ENCODE measurements around the gene PTK6. TPM values are rescaled to one million over a fixed set of nuclear protein-coding genes. Genes with fewer than 3 reads are reported as not detected.

PTK6 gene
- total and polyA plus RNA-seq, 2 of the 13 experiments (the other 11 are each of a cell fraction or from before 2014, with no cell fraction given) = 0.08 TPM; not detected in 1

- WGBS (ENCODE audit: low lambda C conversion rate) = 30% methylated on average over 6 of the region's 6 CpGs
- in situ Hi-C loops (cut with HindIII; ENCODE audit: extremely low pct_ligation_motif_present, low pct_unique_long_range_greater_than_20kb) = no loop called here
- DNase-seq (ENCODE audit: low spot score) (no peak), FAIRE-seq (peak; percentile 43), ATAC-seq (no peak)
- Histone ChIP-seq H3K27ac (ENCODE audit: extremely low read length, insufficient read depth, low read length) (no peak overlapping the region), H2AFZ (ENCODE audit: low read length) (no peak overlapping the region), H3K4me1 (ENCODE audit: insufficient read depth, low read length) (peaks cover 32% of the 10 kb centered on the region), H3K36me3 (replicated peaks in 1 of 2; ENCODE audit: control insufficient read depth in 1 of 2, insufficient read depth in 2 of 2, low read length in 2 of 2) (no peaks in the 10 kb centered on the region), H3K4me3 (replicated peaks in 1 of 3; ENCODE audit: insufficient read depth in 1 of 3, low read depth in 2 of 3, low read length in 3 of 3) (peak overlapping the region in 1 of 3 experiments; percentile 41; a peak in 1 of 6 replicates), H3K9me3 (ENCODE audit: low read length) (no peaks in the 10 kb centered on the region), H3K79me2 (ENCODE audit: insufficient read depth, low read length) (no peaks in the 10 kb centered on the region), H4K20me1 (ENCODE audit: insufficient read depth, low read length) (no peaks in the 10 kb centered on the region; the same call in 1 of the 2 replicates), H3K4me2 (ENCODE audit: low read depth, low read length) (peak overlapping the region; percentile 42; the same call in 1 of the 2 replicates), H3K9ac (ENCODE audit: insufficient read depth, low read depth, low read length) (no peak overlapping the region), H3K27me3 (ENCODE audit: control insufficient read depth in 1 of 2, insufficient read depth in 2 of 2, low read length in 2 of 2) (peaks cover 52 to 97% of the 10 kb centered on the region in 2 experiments)
- intact Hi-C loops (cut with micrococcal nuclease; ENCODE audit: unreplicated experiment) = no loop called here
- TF ChIP-seq IKZF1 (IDR thresholded peaks at IDR 0.05) = peak; percentile 28; the same call in 1 of the 2 replicates
- peak; percentile 86; the same call in 1 of the 2 replicates for TF ChIP-seq ARNT (IDR thresholded peaks at IDR 0.05)
- TF ChIP-seq KLF12 (CRISPR knock-in tag; IDR thresholded peaks at IDR 0.05; ENCODE audit: borderline replicate concordance) = no peak
- peak; percentile 96 for TF ChIP-seq ZNF24 (IDR thresholded peaks at IDR 0.05)
- no peak for TF ChIP-seq TEAD3 (CRISPR knock-in tag; optimal IDR thresholded peaks at IDR 0.05; ENCODE audit: borderline replicate concordance)
- 0 out of 2 replicates have a peak, but pooled peaks have one; percentile 6 for TF ChIP-seq CREB1 (IDR thresholded peaks at IDR 0.05)
- no peak for TF ChIP-seq CREB1 (CRISPR knock-in tag; IDR thresholded peaks at IDR 0.05)
- no peak for TF ChIP-seq E2F1 (CRISPR knock-in tag; IDR thresholded peaks at IDR 0.05)
- BruUV-seq (replicated peaks) = no TSS peak
- CTCF ChIA-PET (ENCODE audit: low intra/inter-chr PET ratio, low total read pairs) = no interaction called here
- POLR2A ChIA-PET = interaction anchor here (0.8 to 1.2 kb wide), 4 partner anchors 9 to 30 kb away, joined by 3 to 5 read pairs (median 4); partner anchors contain the start of genes HELZ2 and PPDPF
Measured at GRCh38 chr20:63543733-63544132, 6.6 kb upstream of the PTK6 start.

- H3K4me3 ChIP-seq (replicated peaks in 1 of 3; ENCODE audit: insufficient read depth in 1 of 3, low read depth in 2 of 3, low read length in 3 of 3) = no peak overlapping the region
- H3K9me3 ChIP-seq (ENCODE audit: low read length) = no peaks in the 10 kb centered on the region
- no peaks in the 10 kb centered on the region; the same call in 1 of the 2 replicates for H4K20me1 ChIP-seq (ENCODE audit: insufficient read depth, low read length)
- no peak overlapping the region for H2AFZ ChIP-seq (ENCODE audit: low read length)
- no peak for DNase-seq (ENCODE audit: low spot score)
- no peak for ATAC-seq
- intact Hi-C loops (cut with micrococcal nuclease; ENCODE audit: unreplicated experiment) = no loop called here
- H3K4me1 ChIP-seq (ENCODE audit: insufficient read depth, low read length) = peaks cover 38% of the 10 kb centered on the region
- no peaks in the 10 kb centered on the region for H3K79me2 ChIP-seq (ENCODE audit: insufficient read depth, low read length)
- BruUV-seq (replicated peaks) = no TSS peak
- no peak overlapping the region for H3K4me2 ChIP-seq (ENCODE audit: low read depth, low read length)
- TF ChIP-seq GABPB1 (CRISPR knock-in tag; IDR thresholded peaks at IDR 0.05) = 0 out of 2 replicates have a peak, but pooled peaks have one; percentile 6
- no peak for TF ChIP-seq ZNF274 (CRISPR knock-in tag; IDR thresholded peaks at IDR 0.05)
- 0 out of 2 replicates have a peak, but pooled peaks have one; percentile 33 for TF ChIP-seq NFE2L1 (CRISPR knock-in tag; IDR thresholded peaks at IDR 0.05; ENCODE audit: borderline replicate concordance)
- TF ChIP-seq ZNF550 (CRISPR knock-in tag; IDR thresholded peaks at IDR 0.05; ENCODE audit: borderline replicate concordance) = 0 out of 2 replicates have a peak, but pooled peaks have one; percentile 80
- no peak for TF ChIP-seq XBP1 (CRISPR knock-in tag; IDR thresholded peaks at IDR 0.05)
- TF ChIP-seq HBP1 (CRISPR knock-in tag; IDR thresholded peaks at IDR 0.05; ENCODE audit: low read depth) = no peak
- TF ChIP-seq BCL6 (CRISPR knock-in tag; IDR thresholded peaks at IDR 0.05) = no peak
- TF ChIP-seq HDAC2 (CRISPR knock-in tag; IDR thresholded peaks at IDR 0.05) = no peak
- no peak for TF ChIP-seq ZNF230 (CRISPR knock-in tag; IDR thresholded peaks at IDR 0.05)
- no peak for TF ChIP-seq ZNF570 (CRISPR knock-in tag; IDR thresholded peaks at IDR 0.05; ENCODE audit: borderline replicate concordance)
- H3K36me3 ChIP-seq (replicated peaks in 1 of 2; ENCODE audit: control insufficient read depth in 1 of 2, insufficient read depth in 2 of 2, low read length in 2 of 2) = no peaks in the 10 kb centered on the region
- in situ Hi-C loops (cut with HindIII; ENCODE audit: extremely low pct_ligation_motif_present, low pct_unique_long_range_greater_than_20kb) = no loop called here
- no peak for FAIRE-seq
- POLR2A ChIA-PET = interaction anchor here (1.2 kb wide), 1 partner anchor 23 kb away, joined by 5 read pairs; the partner anchor contains the start of gene PPDPF
- whole genome bisulfite sequencing (ENCODE audit: low lambda C conversion rate) = 43% methylated on average over 10 of the region's 10 CpGs
- no peak overlapping the region for H3K27ac ChIP-seq (ENCODE audit: extremely low read length, insufficient read depth, low read length)
- peaks cover 48 to 91% of the 10 kb centered on the region in 2 experiments for H3K27me3 ChIP-seq (ENCODE audit: control insufficient read depth in 1 of 2, insufficient read depth in 2 of 2, low read length in 2 of 2)
- H3K9ac ChIP-seq (ENCODE audit: insufficient read depth, low read depth, low read length) = no peak overlapping the region
- CTCF ChIA-PET (ENCODE audit: low intra/inter-chr PET ratio, low total read pairs) = no interaction called here
Measured at GRCh38 chr20:63543131-63543530, 6.0 kb upstream of the PTK6 start.

Data from HepG2 (cell line).